Measurements from ENCODE around the gene MDFIC2. TPM values are rescaled to one million over a fixed set of nuclear protein-coding genes. Genes with fewer than 3 reads are reported as not detected.
"Not testable (repeated sequence)": the region's sequence is repeated elsewhere in the genome, so short reads cannot be mapped to it uniquely, and the experiment has no call there.

Gene MDFIC2
- not detected for polyA plus RNA-seq (2012; ENCODE audit: insufficient read depth, insufficient read length)

DNA sequence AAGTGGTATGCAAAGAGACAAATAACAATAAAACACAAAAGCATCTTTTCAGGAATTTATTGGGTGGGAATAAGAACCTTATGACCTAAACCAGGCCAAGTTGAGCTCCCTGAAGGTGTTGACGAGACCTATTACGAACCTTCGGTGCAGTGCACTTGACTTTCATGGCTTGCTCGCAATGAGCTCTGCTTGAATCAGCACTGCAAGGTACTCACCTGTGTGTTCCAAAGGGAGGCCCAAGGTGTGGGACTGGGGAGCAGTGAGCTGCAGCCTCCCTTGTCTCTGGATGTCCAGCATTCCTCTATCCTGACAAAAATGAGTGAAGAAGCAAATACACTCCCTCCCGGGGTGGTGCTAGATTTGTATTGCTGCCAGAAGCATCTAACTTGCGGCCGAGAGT lies at the start of gene MDFIC2:
Gene MDFIC2 (minus strand): TSS at position 303 of the 400 bp plus-strand sequence. CDS start 665 bp downstream, outside the sequence.
- no peak within 1 kb of the TSS for H3K4me3 ChIP-seq (ENCODE audit: low read length)
- DNase-seq (ENCODE audit: low read depth, low spot score) = no peak

DNA sequence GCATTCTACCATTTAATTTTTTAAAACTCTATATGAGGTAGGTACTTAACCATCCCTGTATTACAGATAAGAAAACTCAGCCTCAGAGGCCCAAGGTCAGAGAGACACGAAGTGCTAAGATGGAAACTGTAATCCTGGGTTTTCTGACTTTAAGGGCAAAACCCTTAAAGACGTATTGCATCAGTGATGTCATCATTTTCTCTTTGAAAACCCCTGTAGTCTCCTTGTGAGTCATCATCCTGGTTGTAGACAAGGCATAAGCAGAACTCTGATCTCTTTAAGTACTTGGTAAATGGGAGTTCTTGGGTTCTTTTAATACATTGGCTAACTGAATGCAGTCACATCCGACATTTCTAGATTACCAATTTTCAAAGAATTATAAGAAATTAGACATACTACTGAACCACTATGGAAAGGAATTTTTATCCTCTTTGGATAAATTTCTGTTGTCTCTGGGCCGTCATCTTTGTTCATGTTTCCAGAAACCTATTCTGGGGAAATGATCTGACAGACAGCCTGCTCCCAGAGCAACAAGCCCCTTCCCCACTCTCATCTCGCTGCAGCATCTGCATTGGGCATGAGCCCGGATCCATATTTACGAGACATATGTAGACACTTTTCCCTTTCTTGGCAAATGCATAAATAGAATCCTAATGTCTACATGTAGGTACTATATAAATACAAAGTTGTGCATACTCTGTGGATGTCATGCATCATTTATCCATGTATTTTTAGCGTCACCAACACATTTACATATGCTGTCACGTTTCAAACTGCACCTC lies 48.7 kb upstream of the MDFIC2 start:
- DNase-seq (ENCODE audit: low read depth, low spot score) = no peak
- H3K4me3 ChIP-seq (ENCODE audit: low read length) = no peak overlapping the region

DNA sequence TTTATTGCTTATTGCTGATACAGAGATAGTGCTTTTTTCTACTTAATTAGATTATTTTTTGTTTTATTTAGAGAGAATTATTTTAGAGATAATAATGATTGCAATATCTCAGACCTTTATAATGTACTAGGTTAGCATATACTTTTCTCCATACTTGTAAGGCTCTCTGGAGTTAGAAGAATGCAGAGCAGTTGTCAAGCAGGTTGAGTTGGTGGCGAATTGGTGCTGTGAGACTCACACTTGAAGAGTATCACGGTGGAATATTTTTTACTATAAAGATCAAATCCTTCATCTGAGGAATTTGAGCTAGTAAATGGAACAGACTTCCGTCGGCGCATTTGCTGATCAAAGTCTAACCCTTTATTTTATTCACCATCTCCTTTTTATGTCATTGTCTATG lies 47.3 kb upstream of the MDFIC2 start:
- no peak for DNase-seq (ENCODE audit: low read depth, low spot score)
- H3K4me3 ChIP-seq (ENCODE audit: low read length) = no peak overlapping the region

DNA sequence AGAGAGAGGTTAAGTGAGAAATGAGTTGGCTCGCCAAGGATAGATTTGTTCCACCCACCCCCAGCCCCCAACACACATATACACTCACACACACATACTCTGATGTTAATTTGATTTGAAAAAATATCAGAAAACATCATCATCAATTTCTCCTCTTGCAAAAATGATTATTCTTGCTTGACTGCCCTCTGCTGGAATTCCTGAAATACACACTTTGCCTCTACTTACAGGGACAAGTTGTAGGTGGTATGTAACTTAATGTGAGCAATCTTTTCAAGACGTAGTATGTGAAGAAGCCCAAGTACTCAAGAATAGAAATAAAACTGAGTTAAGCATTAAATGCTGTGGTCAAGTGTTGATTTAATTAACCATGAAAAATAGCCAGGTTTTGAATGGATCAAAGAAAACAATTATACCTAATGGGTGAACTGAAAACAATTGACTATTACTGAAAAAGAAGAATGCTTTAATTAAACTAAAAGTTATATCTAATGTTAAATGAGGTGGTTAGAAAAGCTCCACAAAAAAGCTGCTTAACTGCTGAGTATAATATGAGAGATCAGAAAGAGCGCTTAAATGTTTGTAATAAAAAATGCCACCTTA lies 46.6 kb upstream of the MDFIC2 start:
- DNase-seq (ENCODE audit: low read depth, low spot score) = peak; percentile 35

DNA sequence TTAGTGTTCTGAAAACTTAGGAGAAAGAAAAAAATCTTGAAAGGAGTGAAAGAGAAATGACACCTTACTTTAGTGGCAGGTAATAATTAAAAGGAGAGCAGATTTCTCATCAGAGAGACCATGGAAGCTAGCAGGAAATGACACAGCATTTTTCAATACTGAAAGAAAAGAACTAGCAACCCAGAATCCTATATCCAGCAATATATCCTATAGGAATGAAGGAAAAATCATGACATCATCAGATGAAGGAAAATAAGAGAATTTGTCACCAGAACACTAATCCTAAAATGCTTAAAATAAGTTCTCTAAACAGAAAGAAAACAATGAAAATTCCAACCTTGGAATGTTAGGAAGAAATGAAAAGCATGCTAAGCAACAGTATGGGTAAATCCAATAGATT lies 39.8 kb upstream of the MDFIC2 start:
- no peak overlapping the region for H3K4me3 ChIP-seq (ENCODE audit: low read length)
- DNase-seq (ENCODE audit: low read depth, low spot score) = no peak

More for the DNA sequence above, 46.6 kb upstream of the MDFIC2 start:
- H3K4me3 ChIP-seq (ENCODE audit: low read length) = no peak overlapping the region

DNA sequence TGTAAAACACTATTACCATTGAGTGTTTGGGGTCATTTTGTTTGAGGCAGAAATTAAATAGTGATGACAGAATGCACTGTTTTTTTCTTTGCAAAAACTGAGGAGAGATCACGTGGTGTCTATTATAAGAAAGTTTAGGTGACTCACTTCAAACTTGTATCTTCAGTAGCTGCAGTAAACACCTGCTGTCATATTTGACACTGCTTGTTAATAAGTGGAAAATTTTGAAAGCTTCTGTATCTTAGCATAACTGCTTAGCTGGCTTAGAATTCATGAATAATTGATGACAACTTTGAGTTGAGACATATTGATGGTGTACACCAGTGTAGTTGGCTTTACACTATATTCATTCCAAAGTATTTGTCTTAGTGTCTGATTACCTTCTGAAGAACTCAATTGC lies 29.7 kb upstream of the MDFIC2 start:
- no peak for DNase-seq (ENCODE audit: low read depth, low spot score)

DNA sequence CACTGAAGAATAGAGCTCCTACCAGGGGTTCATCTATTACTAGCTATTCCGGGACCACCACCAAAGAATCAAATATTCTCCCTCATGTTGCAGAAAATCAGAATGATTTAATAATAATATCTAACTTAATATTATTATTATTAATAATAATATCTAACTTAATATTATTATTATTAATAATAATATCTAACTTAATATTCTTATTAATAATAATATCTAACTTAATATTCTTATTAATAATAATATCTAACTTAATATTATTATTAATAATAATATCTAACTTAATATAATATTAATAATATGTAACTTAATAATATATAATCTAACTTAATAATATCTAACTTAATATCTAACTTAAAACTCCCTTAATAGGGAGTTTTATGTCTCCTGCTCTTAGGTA lies 24.4 kb upstream of the MDFIC2 start:
- not testable (repeated sequence) for H3K4me3 ChIP-seq (ENCODE audit: low read length); DNase-seq (ENCODE audit: low read depth, low spot score)

More for the DNA sequence above, 29.7 kb upstream of the MDFIC2 start:
- no peak overlapping the region for H3K4me3 ChIP-seq (ENCODE audit: low read length)

DNA sequence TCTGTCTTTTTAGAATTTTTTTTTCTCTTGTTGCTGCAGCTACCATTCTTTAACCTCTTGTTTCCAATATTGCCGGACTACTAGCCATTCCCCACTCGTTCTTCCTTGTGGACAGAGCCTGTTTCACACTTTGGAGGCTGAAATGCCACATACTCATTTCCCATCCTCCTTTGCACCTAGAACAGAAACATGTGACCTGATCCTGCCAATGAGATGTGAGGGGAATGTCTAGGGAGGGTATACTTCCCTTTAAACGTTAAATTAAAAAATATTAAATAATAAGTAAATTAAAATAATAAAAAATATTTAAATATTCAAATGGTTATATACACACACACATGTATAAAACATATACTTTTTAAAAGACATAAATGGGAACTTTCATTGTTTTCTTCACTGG lies 20.6 kb upstream of the MDFIC2 start:
- DNase-seq (ENCODE audit: low read depth, low spot score) = no peak
- no peak overlapping the region for H3K4me3 ChIP-seq (ENCODE audit: low read length)

DNA sequence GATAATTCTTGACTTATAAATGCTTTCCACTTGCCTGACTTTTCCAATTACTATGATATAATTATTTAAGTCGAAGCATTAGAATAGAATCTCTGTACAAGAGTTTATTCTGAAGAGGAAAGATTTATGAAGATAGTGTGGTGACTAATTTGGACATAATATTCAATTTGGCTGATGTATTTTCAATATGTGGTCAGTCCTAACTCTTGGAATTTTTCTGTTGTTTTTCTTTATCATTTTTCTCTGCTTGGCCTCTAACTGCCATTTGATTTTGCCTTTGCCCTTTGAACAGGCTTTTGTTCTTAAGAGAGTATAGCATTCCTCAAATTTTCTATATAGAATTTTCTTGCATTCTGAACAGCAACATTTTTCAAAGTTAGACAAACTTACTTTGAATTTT lies 2.6 kb upstream of the MDFIC2 start:
- DNase-seq (ENCODE audit: low read depth, low spot score) = no peak
- H3K4me3 ChIP-seq (ENCODE audit: low read length) = no peak overlapping the region

DNA sequence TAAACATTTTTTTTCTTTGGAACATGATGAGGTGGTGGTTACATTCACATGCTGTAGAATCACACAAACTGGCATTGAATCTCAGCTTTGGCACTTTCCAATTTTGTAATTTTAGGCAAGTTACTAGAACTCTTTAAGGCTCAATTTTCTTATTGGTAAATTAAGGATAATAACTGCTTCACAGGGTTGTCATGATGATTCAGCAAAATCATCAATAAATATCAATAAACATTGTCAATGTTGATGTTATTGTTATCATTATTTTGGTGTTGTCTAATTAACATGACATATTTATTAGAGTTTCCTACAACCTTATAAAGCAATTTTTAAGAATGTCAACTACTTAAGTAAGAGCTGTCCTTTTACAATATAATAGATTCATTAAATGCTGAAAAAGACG lies 1.6 kb downstream of the MDFIC2 start:
- no peak for DNase-seq (ENCODE audit: low read depth, low spot score)
- H3K4me3 ChIP-seq (ENCODE audit: low read length) = no peak overlapping the region

DNA sequence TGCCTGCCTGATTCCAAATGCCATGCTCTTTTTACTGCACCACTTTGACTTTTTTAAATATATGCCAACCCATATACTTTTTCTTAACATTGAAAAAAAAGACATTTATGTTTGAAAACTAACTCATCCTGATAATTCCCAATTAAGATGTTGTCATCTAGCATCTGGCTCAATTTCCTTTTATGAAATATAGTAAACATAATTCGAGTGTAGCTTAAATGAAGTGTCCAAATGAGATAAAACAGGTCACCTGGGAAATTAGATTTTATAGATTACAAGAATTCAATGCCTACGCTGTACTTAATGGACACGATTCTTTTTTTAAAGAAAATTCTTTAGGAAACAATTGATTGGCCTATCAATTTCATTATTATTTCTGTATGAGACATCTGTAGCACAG lies 2.8 kb downstream of the MDFIC2 start:
- no peak overlapping the region for H3K4me3 ChIP-seq (ENCODE audit: low read length)
- no peak for DNase-seq (ENCODE audit: low read depth, low spot score)

DNA sequence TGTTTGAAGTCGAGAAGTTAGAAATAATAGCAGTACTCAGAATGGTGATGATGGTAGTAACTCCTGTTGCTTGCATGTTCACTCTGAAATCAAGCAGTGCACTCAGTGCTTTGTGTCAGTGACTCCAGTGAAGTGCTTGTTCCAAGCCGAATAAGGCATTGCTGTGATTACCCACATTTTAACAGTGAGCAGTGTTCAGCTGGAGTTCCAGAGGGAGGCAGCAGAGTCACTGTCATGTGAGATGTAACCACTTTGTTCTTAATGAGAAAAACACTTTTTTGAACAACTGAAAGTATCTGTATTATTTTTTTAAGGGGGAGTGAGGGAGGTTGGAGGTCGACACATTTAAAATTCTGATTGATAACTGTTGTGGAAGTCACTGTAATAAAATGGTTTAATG lies 3.7 kb downstream of the MDFIC2 start:
- H3K4me3 ChIP-seq (ENCODE audit: low read length) = no peak overlapping the region
- DNase-seq (ENCODE audit: low read depth, low spot score) = peak; percentile 1

DNA sequence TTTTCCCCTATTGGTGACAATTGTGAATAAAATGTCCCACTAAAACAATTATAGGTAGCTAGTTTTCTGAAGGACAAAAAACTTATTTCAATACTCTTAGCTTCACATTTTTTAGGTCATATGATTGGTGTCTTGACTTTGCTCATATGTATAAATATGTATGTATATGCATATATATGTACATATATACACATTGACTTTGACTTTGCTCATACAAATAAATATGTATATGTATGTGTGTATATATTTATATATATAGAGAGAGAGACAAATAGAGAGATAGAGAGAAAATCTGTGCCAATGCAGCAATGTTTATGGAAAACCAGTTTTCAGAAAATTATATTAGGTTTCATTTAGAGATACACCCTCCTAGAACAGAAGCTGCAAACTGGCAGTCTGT lies 5.7 kb downstream of the MDFIC2 start:
- DNase-seq (ENCODE audit: low read depth, low spot score) = no peak

DNA sequence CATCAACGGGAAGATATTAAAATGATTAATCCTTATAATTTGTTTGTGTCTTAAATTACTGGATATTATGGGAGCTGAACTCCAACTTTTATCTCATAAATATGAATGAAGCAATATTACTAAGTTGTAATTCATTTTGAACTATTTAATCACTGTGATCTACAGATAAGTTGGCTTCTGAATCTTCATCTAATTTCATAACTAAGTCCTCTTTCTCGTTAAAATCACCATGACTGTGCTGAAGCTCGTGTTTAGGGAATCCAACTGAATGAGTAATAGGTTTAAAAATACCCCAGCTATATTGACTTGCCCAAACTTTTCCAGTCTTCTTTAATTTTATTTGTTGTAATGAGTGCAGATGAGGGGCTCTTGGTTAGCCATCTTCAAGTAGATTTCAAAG lies 14.1 kb downstream of the MDFIC2 start:
- H3K4me3 ChIP-seq (ENCODE audit: low read length) = no peak overlapping the region
- no peak for DNase-seq (ENCODE audit: low read depth, low spot score)

More for the DNA sequence above, 5.7 kb downstream of the MDFIC2 start:
- H3K4me3 ChIP-seq (ENCODE audit: low read length) = no peak overlapping the region

DNA sequence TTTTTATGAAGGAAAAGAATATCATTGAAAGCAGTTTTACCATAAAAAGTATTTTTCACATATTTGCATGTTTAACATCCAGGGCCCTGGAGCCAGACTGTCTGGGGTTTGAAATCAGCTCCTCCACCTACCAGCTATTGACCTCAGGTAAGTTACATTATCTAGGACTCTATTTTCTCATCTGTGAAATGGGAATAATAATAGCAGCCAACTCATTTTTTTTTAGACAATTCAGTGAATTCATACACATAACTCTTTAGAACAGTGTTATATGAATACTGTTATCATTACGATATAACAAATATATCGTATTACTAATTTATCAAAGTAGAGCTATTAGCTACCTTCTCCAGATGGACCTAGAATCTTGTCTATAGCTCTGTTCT lies 21.3 kb downstream of the MDFIC2 start:
- no peak for DNase-seq (ENCODE audit: low read depth, low spot score)
- no peak overlapping the region for H3K4me3 ChIP-seq (ENCODE audit: low read length)

DNA sequence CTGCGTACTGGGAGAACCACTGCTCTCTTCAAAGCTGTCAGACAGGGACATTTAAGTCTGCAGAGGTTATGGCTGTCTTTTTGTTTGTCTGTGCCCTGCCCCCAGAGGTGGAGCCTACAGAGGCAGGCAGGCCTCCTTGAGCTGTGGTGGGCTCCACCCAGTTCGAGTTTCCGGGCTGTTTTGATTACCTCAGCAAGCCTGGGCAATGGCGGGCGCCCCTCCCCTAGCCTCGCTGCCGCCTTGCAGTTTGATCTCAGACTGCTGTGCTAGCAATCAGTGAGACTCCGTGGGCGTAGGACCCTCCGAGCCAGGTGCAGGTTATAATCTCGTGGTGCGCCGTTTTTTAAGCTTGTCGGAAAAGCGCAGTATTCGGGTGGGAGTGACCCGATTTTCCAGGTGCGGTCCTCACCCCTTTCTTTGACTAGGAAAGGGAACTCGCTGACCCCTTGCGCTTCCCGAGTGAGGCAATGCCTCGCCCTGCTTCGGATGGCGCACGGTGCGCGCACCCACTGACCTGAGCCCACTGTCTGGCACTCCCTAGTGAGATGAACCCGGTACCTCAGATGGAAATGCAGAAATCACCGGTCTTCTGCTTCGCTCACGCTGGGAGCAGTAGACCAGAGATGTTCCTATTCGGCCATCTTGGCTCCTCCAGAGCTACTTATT lies 21.9 kb downstream of the MDFIC2 start:
- DNase-seq (ENCODE audit: low read depth, low spot score); H3K4me3 ChIP-seq (ENCODE audit: low read length): not testable (repeated sequence)

DNA sequence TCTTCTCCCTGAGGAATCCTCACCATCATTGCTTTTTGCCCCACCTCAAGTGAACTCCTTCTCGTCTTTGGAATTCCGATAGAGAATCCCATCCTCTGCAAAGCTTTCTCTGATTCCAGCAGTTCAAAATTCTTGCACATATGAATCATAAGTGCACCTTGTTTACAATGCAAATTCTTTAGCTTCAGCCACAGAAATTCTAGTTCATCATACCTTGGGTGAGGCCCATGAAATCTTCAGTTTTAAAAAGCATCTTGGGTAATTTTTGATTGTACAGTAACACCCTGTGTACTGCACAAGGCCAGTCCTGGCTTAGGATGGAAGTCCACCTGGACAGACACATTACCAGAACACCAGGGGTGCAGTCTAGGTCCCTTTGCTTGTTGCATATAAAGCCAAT lies 30.8 kb downstream of the MDFIC2 start:
- H3K4me3 ChIP-seq (ENCODE audit: low read length) = no peak overlapping the region
- no peak for DNase-seq (ENCODE audit: low read depth, low spot score)

DNA sequence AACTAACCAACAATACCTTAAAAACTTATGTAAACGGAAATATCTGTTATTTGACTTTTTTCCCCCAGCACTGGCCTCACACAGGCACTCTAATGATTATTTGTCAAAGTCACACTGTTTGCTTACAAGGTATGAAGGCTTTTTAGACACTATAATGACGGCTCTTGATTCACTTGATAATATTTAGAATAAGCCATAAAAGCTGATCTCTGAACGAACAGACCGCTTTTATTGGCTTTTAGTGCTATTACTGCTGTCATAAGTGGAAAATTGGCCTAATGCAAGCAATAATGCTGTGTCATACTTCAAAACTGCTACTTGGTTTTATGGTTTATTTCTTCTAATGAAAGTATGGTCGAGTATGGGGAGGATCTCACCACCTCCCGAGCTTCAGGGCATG lies 35.1 kb downstream of the MDFIC2 start:
- no peak overlapping the region for H3K4me3 ChIP-seq (ENCODE audit: low read length)
- DNase-seq (ENCODE audit: low read depth, low spot score) = no peak

DNA sequence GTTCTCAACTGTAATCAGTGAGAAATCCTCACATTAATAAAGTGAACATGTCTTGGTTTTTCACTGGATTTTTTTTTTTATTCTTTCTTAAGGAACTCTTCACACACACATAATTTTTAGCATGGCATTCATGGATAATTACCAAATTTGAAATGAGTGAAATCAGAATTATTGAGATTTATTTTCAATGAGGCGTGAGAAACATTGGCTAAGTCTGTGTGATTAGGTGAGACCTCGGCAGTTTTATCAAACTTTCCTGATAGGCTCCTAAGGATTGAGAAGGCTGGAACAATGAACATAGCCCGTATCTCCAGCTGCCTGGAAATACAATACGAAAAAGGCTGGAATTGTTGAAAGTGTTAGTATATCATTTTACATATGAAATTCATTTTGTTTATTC lies 35.5 kb downstream of the MDFIC2 start:
- no peak overlapping the region for H3K4me3 ChIP-seq (ENCODE audit: low read length)
- no peak for DNase-seq (ENCODE audit: low read depth, low spot score)

DNA sequence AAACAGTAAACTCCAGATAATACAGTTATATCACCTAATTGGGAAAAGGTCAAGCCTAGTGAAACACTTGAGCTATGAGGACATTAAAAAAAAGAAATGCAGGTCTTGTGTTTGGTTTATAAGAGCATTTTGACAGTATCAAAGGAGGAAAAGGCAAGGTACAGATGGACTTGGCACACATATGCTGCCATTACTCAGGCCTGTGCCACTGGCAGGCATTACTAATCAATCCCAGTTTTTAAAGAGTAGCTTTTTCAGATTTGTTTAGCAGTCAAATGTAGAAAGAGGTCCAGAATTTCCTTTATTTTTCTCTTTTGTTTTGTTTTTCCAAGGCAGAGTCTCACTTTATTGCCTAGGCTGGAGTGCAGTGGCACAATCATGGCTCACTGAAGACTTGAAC lies 38.9 kb downstream of the MDFIC2 start:
- DNase-seq (ENCODE audit: low read depth, low spot score) = peak; percentile 1
- no peak overlapping the region for H3K4me3 ChIP-seq (ENCODE audit: low read length)
